K562 (cell line): ENCODE measurements around the gene MAD1L1. TPM values are rescaled to one million over a fixed set of nuclear protein-coding genes. Genes with fewer than 3 reads are reported as not detected.
A peak's percentile ranks its signal among the peaks of the same experiment; 100 is the strongest.

Source experiments
- ATAC-seq: fragments of 200-7000 bp; cut with Tn5 transposase; 3 replicates; pipeline ENCODE4 v1.9.1; 2020; ENCODE audit warnings: moderate library complexity
- BruUV-seq: library from RNA; stranded (reverse); fragments of 400-500 nt; replicated peaks from 2 replicates; lab custom pipeline; 2021; lab: Mats Ljungman, UMichigan
- CTCF ChIA-PET: fragments of 300-600 bp; formaldehyde crosslinking; extraction: SDS; loops from one replicate; lab custom pipeline; 2021; ENCODE audit warnings: low intra/inter-chr PET ratio; lab: Yijun Ruan, JAX
- POLR2A ChIA-PET: fragments of 300-600, 350-650 bp; sonication (Branson Sonifier 250); formaldehyde crosslinking; extraction: SDS; loops from one replicate; lab custom pipeline; 2021; ENCODE audit warnings: antibody characterized with exemption, inconsistent platforms; lab: Yijun Ruan, JAX
- DNase-seq, 4 experiments: peaks; one replicate each; pipeline versions ENCODE4 v3.0.0 to v3.0.0-alpha.2; 2011 to 2018; ENCODE audit warnings: low spot score in 3 of 4, mixed read lengths in 3 of 4; ENCODE audit errors: extremely low read depth in 1 of 4
- FAIRE-seq: peaks from 2 replicates; lab custom pipeline; 2011; peaks lifted over from hg19 to GRCh38; lab: Jason Lieb, UNC
- H2AFZ ChIP-seq: 2 replicates; pipeline ENCODE4 v1.6.0; 2011; ENCODE audit warnings: low read depth, low read length, control low read depth, inconsistent platforms
- H3K27ac ChIP-seq: fragments of 200-600 bp; 3 replicates; pipeline ENCODE4 v1.8.0; 2011; ENCODE audit warnings: low read depth, mild to moderate bottlenecking, control low read depth, inconsistent platforms, low read length, moderate library complexity, mixed read lengths; ENCODE audit errors: extremely low read depth
- H3K27me3 ChIP-seq, 2 experiments: fragments of 300-600 bp in 1 of 2; 2 replicates in 1 of 2; 3 replicates in 1 of 2; pipeline versions ENCODE4 v1.6.0 to v1.8.0; 2011; ENCODE audit warnings: inconsistent platforms in 2 of 2, low read length in 2 of 2, mild to moderate bottlenecking in 1 of 2, mixed read lengths in 1 of 2, moderate library complexity in 1 of 2; ENCODE audit not compliant: control insufficient read depth in 2 of 2, insufficient read depth in 2 of 2
- H3K36me3 ChIP-seq: fragments of 300-600 bp; 3 replicates; pipeline ENCODE4 v1.8.0; 2011; ENCODE audit warnings: mild to moderate bottlenecking, low read length, inconsistent platforms; ENCODE audit not compliant: control insufficient read depth, insufficient read depth
- H3K4me1 ChIP-seq, 2 experiments: fragments of 200-600 bp in 1 of 2; replicated peaks in 1 of 2; 2 replicates in 1 of 2; 3 replicates in 1 of 2; pipeline versions ENCODE4 v1.5.1 to v1.8.0; 2011; ENCODE audit warnings: inconsistent platforms in 2 of 2, low read length in 2 of 2, mild to moderate bottlenecking in 1 of 2, mixed read lengths in 1 of 2, moderate library complexity in 1 of 2; ENCODE audit not compliant: control insufficient read depth in 2 of 2, insufficient read depth in 2 of 2
- H3K4me2 ChIP-seq: 2 replicates; pipeline ENCODE4 v1.6.1; 2011; ENCODE audit warnings: low read length, control low read depth, inconsistent platforms, mixed read lengths; ENCODE audit not compliant: insufficient read depth
- H3K4me3 ChIP-seq: fragments of 200-600 bp; sonication (generic), shearing (Covaris generic); 2 replicates; pipeline ENCODE4 v1.5.1; 2016; ENCODE audit warnings: control low read depth, inconsistent platforms
- H3K79me2 ChIP-seq: fragments of 200-600 bp; 3 replicates; pipeline ENCODE4 v1.8.0; 2011; ENCODE audit warnings: low read length, inconsistent platforms; ENCODE audit not compliant: control insufficient read depth, insufficient read depth
- H3K9ac ChIP-seq, 2 experiments: 2 replicates each; pipeline versions ENCODE4 v1.6.0 to v1.6.1; 2011; ENCODE audit warnings: low read depth in 2 of 2, low read length in 2 of 2, control low read depth in 1 of 2, inconsistent platforms in 1 of 2, mild to moderate bottlenecking in 1 of 2, mixed read lengths in 1 of 2; ENCODE audit not compliant: insufficient read depth in 1 of 2
- H3K9me1 ChIP-seq: one replicate; pipeline ENCODE4 v1.6.0; 2011; ENCODE audit warnings: inconsistent platforms, mild to moderate bottlenecking, low read length, moderate library complexity; ENCODE audit not compliant: control insufficient read depth, insufficient read depth
- H3K9me3 ChIP-seq: replicated peaks from 2 replicates; pipeline ENCODE4 v1.5.1; 2011; ENCODE audit warnings: low read depth, low read length, inconsistent platforms; ENCODE audit not compliant: control insufficient read depth, insufficient read depth
- H4K20me1 ChIP-seq: replicated peaks from 2 replicates; pipeline ENCODE4 v1.6.1; 2011; ENCODE audit warnings: low read length, inconsistent platforms, mixed read lengths; ENCODE audit not compliant: control insufficient read depth, insufficient read depth
- TARDBP ChIP-seq: fragments of 450-650 bp; IDR thresholded peaks from 2 replicates; pipeline ENCODE4 v1.6.1; 2016
- ZNF224 ChIP-seq: sonication (generic); formaldehyde crosslinking; IDR thresholded peaks from 2 replicates; pipeline ENCODE4 v1.8.0; 2022; ENCODE audit warnings: mild to moderate bottlenecking, missing genetic modification reagents
- WGBS: fragments of 100-300 bp; shearing (Covaris generic); methylation state at CpG from one replicate; pipeline ENCODE4 v1.1.6; 2016; ENCODE audit warnings: low coverage, mixed read lengths; ENCODE audit not compliant: insufficient coverage; ENCODE audit errors: missing lambda C conversion rate; 5-methylcytosine and 5-hydroxymethylcytosine counted together
- in situ Hi-C: fragments of 300-500 bp; cut with MboI; formaldehyde crosslinking; loops from 4 replicates; pipeline ENCODE4 v1.15.0; 2018; ENCODE audit warnings: inconsistent platforms, mixed read lengths
- intact Hi-C: fragments of 100-400 bp; cut with micrococcal nuclease; formaldehyde crosslinking; loops from 2 replicates; pipeline ENCODE4 v1.14.2; 2022
- polyA plus RNA-seq, 8 experiments: library from polyadenylated mRNA; depleted of rRNA in 4 of 8; stranded (reverse) in 5 of 8; unstranded in 3 of 8; fragments of >200 nt; fragmentation: Nextera tagmentation in 2 of 8; fragmentation: Illumina TruSeq in 1 of 8; extraction: Ambion mirVana in 2 of 8; extraction: Trizol in 1 of 8; gene quantifications; 2 replicates each; pipeline versions ENCODE4 v1.2.1 to v1.2.3, GENCODE V29; 2011 to 2014; ENCODE audit warnings: inconsistent platforms in 1 of 8, missing spikeins in 1 of 8
- total RNA-seq, 7 experiments: library from RNA; depleted of rRNA in 6 of 7; stranded (reverse); fragments of >200 nt in 6 of 7; fragmentation: Illumina TruSeq in 2 of 7; extraction: Trizol in 2 of 7; gene quantifications; 2 replicates each; pipeline versions ENCODE4 v1.2.1 to v1.2.3, GENCODE V29; 2011 to 2021; ENCODE audit warnings: low replicate concordance in 1 of 7
- TF ChIP-seq, protein P1 (sequence below): fragments of 450-650 bp; IDR thresholded peaks from 2 replicates; pipeline ENCODE4 v1.7.0; 2016; ENCODE audit warnings: borderline replicate concordance

MAD1L1 gene
- total and polyA plus RNA-seq, 9 of the 15 experiments (the other 6 are each of a cell fraction or from before 2014, with no cell fraction given) = 1.7 to 89.7 (median 18.0) TPM

DNA sequence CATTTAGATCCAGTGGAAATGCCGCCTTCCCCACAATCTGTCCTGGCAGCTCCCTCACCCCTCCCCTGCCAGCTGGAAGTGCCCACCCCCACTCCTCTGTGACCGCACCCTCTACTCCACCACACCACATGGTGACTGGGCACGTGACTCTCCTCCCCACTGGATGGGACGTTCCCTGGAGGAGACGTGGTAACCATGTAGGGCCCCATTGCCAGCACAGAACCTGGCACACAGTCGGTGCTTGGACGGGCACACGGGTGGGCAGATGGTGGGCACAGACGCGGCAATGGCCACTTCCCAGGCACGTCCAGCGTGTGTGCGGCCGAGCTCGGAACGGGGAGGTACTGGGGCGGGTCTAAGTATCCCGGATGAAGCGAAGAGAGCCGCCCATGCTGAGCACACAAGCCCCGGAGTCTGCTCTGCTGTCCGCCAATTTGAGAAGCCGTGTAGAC is 245.6 kb downstream of the MAD1L1 start:
- no TSS peak for BruUV-seq
- Histone ChIP-seq H3K27me3 (no peaks in the 10 kb centered on the region), H3K79me2 (no peaks in the 10 kb centered on the region), H3K9me1 (peaks cover 3% of the 10 kb centered on the region), H3K36me3 (peaks cover 3% of the 10 kb centered on the region; the same call in 1 of the 3 replicates), H3K9ac (peak overlapping the region in 1 of 2 experiments; percentile 45; a peak in 1 of 4 replicates), H3K4me1 (peaks cover 0 to 41% of the 10 kb centered on the region in 2 experiments; a peak in 2 of 5 replicates), H3K9me3 (no peaks in the 10 kb centered on the region), H2AFZ (no peak overlapping the region), H4K20me1 (no peaks in the 10 kb centered on the region), H3K27ac (no peak overlapping the region), H3K4me2 (no peak overlapping the region), H3K4me3 (no peak overlapping the region)
- intact Hi-C loops (no loop called here), in situ Hi-C loops (no loop called here)
- ATAC-seq (no peak), DNase-seq (no peak), FAIRE-seq (no peak)
- ChIA-PET CTCF (no interaction called here), POLR2A (no interaction called here)
- TF ChIP-seq TARDBP (no peak), ZNF224 (no peak)
- TF ChIP-seq, protein P1, sequence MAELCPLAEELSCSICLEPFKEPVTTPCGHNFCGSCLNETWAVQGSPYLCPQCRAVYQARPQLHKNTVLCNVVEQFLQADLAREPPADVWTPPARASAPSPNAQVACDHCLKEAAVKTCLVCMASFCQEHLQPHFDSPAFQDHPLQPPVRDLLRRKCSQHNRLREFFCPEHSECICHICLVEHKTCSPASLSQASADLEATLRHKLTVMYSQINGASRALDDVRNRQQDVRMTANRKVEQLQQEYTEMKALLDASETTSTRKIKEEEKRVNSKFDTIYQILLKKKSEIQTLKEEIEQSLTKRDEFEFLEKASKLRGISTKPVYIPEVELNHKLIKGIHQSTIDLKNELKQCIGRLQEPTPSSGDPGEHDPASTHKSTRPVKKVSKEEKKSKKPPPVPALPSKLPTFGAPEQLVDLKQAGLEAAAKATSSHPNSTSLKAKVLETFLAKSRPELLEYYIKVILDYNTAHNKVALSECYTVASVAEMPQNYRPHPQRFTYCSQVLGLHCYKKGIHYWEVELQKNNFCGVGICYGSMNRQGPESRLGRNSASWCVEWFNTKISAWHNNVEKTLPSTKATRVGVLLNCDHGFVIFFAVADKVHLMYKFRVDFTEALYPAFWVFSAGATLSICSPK = no peak
- WGBS = 96% methylated on average over 21 of the region's 23 CpGs
